Endothelial cell of umbilical vein (primary cell): ENCODE measurements around the gene IL34.

Experiments
- EZH2 ChIP-seq: IDR thresholded peaks from 2 replicates; pipeline ENCODE4 v1.6.1; 2012; ENCODE audit warnings: borderline replicate concordance, low read depth, mild to moderate bottlenecking, moderate library complexity, low read length, inconsistent platforms; ENCODE audit not compliant: severe bottlenecking
- FOS ChIP-seq: IDR thresholded peaks from 2 replicates; pipeline ENCODE4 v1.6.1; 2011; ENCODE audit warnings: mild to moderate bottlenecking, low read length, moderate library complexity, borderline replicate concordance; ENCODE audit not compliant: insufficient read depth
- GATA2 ChIP-seq: IDR thresholded peaks from 2 replicates; pipeline ENCODE4 v1.7.0; 2011; ENCODE audit warnings: low read depth, mild to moderate bottlenecking, moderate library complexity, mixed read lengths, low read length; ENCODE audit not compliant: insufficient read length, insufficient read depth
- JUN ChIP-seq: IDR thresholded peaks from 2 replicates; pipeline ENCODE4 v1.6.1; 2011; ENCODE audit warnings: borderline replicate concordance, low read depth; ENCODE audit not compliant: insufficient read length, insufficient read depth
- MYC ChIP-seq: IDR thresholded peaks from one replicate; pipeline ENCODE4 v1.6.1; 2011; ENCODE audit warnings: mild to moderate bottlenecking, low read depth, low read length
- POLR2A ChIP-seq: IDR thresholded peaks from 2 replicates; pipeline ENCODE4 v1.6.1; 2012; ENCODE audit warnings: low read depth, mild to moderate bottlenecking, control low read depth, low read length
- POLR2AphosphoS5 ChIP-seq: IDR thresholded peaks from 2 replicates; pipeline ENCODE4 v1.6.1; 2012; ENCODE audit warnings: low read depth, mild to moderate bottlenecking, control low read depth, low read length, moderate library complexity; ENCODE audit not compliant: insufficient read depth
- TF ChIP-seq, protein P1 (sequence below), 2 donors: IDR thresholded peaks; 1 replicate in 1 of 2; 2 replicates in 1 of 2; pipeline ENCODE4 v1.5.1; 2011; ENCODE audit warnings: low read length in 2 of 2, mild to moderate bottlenecking in 2 of 2, moderate library complexity in 2 of 2, control low read depth in 1 of 2, inconsistent platforms in 1 of 2, low read depth in 1 of 2; ENCODE audit not compliant: insufficient read depth in 1 of 2; ENCODE audit errors: extremely low read depth in 1 of 2
- TF ChIP-seq, protein P2 (sequence below): IDR thresholded peaks from 2 replicates; pipeline ENCODE4 v1.6.1; 2011; ENCODE audit not compliant: insufficient read depth, insufficient read length

DNA sequence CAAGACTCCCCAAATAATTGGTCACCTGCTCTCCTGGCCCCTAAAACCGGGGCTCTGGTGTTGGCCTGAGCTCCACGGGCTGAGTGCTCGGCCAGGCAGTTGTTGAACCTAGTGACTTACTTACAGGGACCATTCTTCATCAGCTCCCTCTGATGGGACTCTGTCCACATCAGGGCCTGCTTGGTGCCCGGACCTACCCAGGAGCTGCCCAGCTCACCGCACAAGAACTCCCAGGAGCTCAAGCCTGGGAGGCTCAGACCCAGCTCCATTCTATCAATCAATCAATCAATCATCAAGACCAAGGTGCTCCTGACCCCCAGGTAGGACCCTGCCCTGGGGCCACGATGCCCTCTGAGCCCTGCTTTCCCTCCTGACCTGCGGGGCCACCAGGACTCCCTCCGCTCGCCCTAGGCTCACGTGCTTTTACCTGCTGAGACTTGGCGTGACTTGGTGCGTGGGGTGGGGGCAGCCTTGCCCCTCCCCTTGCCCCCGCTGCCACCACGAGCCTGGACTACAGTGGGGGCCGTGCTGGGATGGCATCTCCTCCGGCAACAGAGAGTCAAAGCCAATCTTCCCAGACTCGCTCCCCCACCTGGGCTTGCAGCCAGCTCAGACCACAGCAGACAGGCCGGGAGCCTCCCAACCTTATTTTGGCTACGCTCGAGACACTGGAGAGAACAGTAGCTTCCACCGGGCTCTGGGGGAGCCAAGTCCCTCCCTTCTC lies 15.7 kb downstream of the IL34 start:
- TF ChIP-seq, protein P1, sequence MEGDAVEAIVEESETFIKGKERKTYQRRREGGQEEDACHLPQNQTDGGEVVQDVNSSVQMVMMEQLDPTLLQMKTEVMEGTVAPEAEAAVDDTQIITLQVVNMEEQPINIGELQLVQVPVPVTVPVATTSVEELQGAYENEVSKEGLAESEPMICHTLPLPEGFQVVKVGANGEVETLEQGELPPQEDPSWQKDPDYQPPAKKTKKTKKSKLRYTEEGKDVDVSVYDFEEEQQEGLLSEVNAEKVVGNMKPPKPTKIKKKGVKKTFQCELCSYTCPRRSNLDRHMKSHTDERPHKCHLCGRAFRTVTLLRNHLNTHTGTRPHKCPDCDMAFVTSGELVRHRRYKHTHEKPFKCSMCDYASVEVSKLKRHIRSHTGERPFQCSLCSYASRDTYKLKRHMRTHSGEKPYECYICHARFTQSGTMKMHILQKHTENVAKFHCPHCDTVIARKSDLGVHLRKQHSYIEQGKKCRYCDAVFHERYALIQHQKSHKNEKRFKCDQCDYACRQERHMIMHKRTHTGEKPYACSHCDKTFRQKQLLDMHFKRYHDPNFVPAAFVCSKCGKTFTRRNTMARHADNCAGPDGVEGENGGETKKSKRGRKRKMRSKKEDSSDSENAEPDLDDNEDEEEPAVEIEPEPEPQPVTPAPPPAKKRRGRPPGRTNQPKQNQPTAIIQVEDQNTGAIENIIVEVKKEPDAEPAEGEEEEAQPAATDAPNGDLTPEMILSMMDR (IDR thresholded peaks at IDR 0.05; ENCODE audit: extremely low read depth in 1 of 2, insufficient read depth in 1 of 2, low read depth in 1 of 2, low read length in 2 of 2), result no peak
- TF ChIP-seq POLR2A (no peak), EZH2 (no peak), POLR2AphosphoS5 (no peak), MYC (no peak), FOS (no peak), JUN (no peak), GATA2 (no peak)
- TF ChIP-seq, protein P2, sequence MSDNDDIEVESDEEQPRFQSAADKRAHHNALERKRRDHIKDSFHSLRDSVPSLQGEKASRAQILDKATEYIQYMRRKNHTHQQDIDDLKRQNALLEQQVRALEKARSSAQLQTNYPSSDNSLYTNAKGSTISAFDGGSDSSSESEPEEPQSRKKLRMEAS, result no peak
